CD4-positive, alpha-beta memory T cell (primary cell): ENCODE results near the gene TRAPPC10. TPM values are rescaled to one million over a fixed set of nuclear protein-coding genes. Genes with fewer than 3 reads are reported as not detected.
A peak's percentile ranks its signal among the peaks of the same experiment; 100 is the strongest.

ENCODE experiments used
- CTCF ChIA-PET: fragments of 350-600 bp; sonication (Branson Sonifier 250); formaldehyde crosslinking; loops from one replicate; lab custom pipeline; 2021; ENCODE audit warnings: inconsistent platforms; ENCODE audit not compliant: partially characterized antibody; lab: Charles Lee
- POLR2A ChIA-PET: fragments of 350-600 bp; sonication (Branson Sonifier 250); formaldehyde crosslinking; loops from one replicate; lab custom pipeline; 2021; ENCODE audit not compliant: partially characterized antibody; lab: Charles Lee
- DNase-seq, 5 donors: peaks; one replicate each; pipeline versions ENCODE4 v3.0.0 to v3.0.0-alpha.2; 2020 to 2022; ENCODE audit warnings: mixed read lengths in 1 of 5
- H3K27ac ChIP-seq: one replicate; pipeline ENCODE4 v1.7.0; 2013; ENCODE audit warnings: low read depth, low read length
- H3K27me3 ChIP-seq: 2 replicates; pipeline ENCODE4 v1.7.0; 2013; ENCODE audit warnings: mild to moderate bottlenecking, low read length, moderate library complexity; ENCODE audit not compliant: insufficient read depth
- H3K36me3 ChIP-seq: 2 replicates; pipeline ENCODE4 v1.7.0; 2013; ENCODE audit warnings: mild to moderate bottlenecking, low read length, moderate library complexity; ENCODE audit not compliant: insufficient read depth
- H3K4me1 ChIP-seq: 2 replicates; pipeline ENCODE4 v1.7.0; 2013; ENCODE audit warnings: mild to moderate bottlenecking, low read length, moderate library complexity; ENCODE audit not compliant: insufficient read depth
- H3K4me3 ChIP-seq, 2 donors: one replicate each; pipeline ENCODE4 v1.7.0; 2013; ENCODE audit warnings: low read length in 2 of 2, mild to moderate bottlenecking in 1 of 2
- H3K9me3 ChIP-seq, 2 donors: one replicate each; pipeline ENCODE4 v1.7.0; 2013; ENCODE audit warnings: low read length in 2 of 2, control low read depth in 1 of 2; ENCODE audit not compliant: control insufficient read depth in 1 of 2
- H3K27ac Mint-ChIP-seq, 7 donors: one replicate each; pipeline ENCODE4 v1.8.0; 2020 to 2021; ENCODE audit warnings: mixed read lengths in 7 of 7, mild to moderate bottlenecking in 6 of 7, inconsistent platforms in 3 of 7, moderate library complexity in 3 of 7
- H3K27me3 Mint-ChIP-seq, 2 donors: one replicate each; pipeline ENCODE4 v1.8.0; 2020 to 2021; ENCODE audit warnings: mixed read lengths in 2 of 2
- H3K36me3 Mint-ChIP-seq, 2 donors: one replicate each; pipeline ENCODE4 v1.8.0; 2020 to 2021; ENCODE audit warnings: mixed read lengths in 2 of 2, inconsistent platforms in 1 of 2, mild to moderate bottlenecking in 1 of 2
- H3K4me1 Mint-ChIP-seq, 4 donors: one replicate each; pipeline ENCODE4 v1.8.0; 2020 to 2021; ENCODE audit warnings: mixed read lengths in 4 of 4, mild to moderate bottlenecking in 1 of 4
- H3K4me3 Mint-ChIP-seq, 8 donors: one replicate each; pipeline ENCODE4 v1.8.0; 2020 to 2021; ENCODE audit warnings: mixed read lengths in 8 of 8, mild to moderate bottlenecking in 7 of 8, moderate library complexity in 6 of 8, inconsistent platforms in 3 of 8
- H3K9me3 Mint-ChIP-seq, 8 donors: one replicate each; pipeline ENCODE4 v1.8.0; 2020 to 2021; ENCODE audit warnings: mixed read lengths in 8 of 8, mild to moderate bottlenecking in 5 of 8, inconsistent platforms in 3 of 8, moderate library complexity in 1 of 8
- intact Hi-C: fragments of 100-400 bp; cut with micrococcal nuclease; formaldehyde crosslinking; loops from one replicate; pipeline ENCODE4 v1.15.1; 2023
- polyA plus RNA-seq, 2 donors: library from polyadenylated mRNA; unstranded; fragments of 300-500 nt; fragmentation: Illumina TruSeq; gene quantifications; one replicate each; pipeline ENCODE4 v1.2.3, GENCODE V29; 2021
- total RNA-seq, 2 experiments: library from RNA; stranded (reverse); gene quantifications; one replicate each; pipeline ENCODE4 v1.2.3, GENCODE V29; 2021

The TRAPPC10 gene
- total and polyA plus RNA-seq, 4 experiments from 2014 or later, result 17.7 to 95.5 (median 67.2) TPM

GRCh38 chr21:44005593-44005992, 6.5 kb upstream of the TRAPPC10 start:
- peaks cover 5 to 7% (median 6%) of the 10 kb centered on the region in 4 donors for H3K4me1 Mint-ChIP-seq
- intact Hi-C loops, result no loop called here
- Histone ChIP-seq H3K9me3 (no peaks in the 10 kb centered on the region), H3K4me1 (no peaks in the 10 kb centered on the region), H3K27ac (no peak overlapping the region), H3K4me3 (no peak overlapping the region), H3K36me3 (no peaks in the 10 kb centered on the region), H3K27me3 (no peaks in the 10 kb centered on the region)
- H3K9me3 Mint-ChIP-seq, result no peaks in the 10 kb centered on the region
- ChIA-PET POLR2A (no interaction called here), CTCF (no interaction called here)
- H3K27ac Mint-ChIP-seq, result no peak overlapping the region
- H3K4me3 Mint-ChIP-seq, result no peak overlapping the region
- H3K36me3 Mint-ChIP-seq, result no peaks in the 10 kb centered on the region
- no peak for DNase-seq
- H3K27me3 Mint-ChIP-seq, result no peaks in the 10 kb centered on the region

- H3K4me3 ChIP-seq, result no peak overlapping the region
- H3K27ac Mint-ChIP-seq, result peak overlapping the region in 3 of 7 donors; percentile 31 to 68 (median 63)
Measured at GRCh38 chr21:44006017-44006619, 6.0 kb upstream of the TRAPPC10 start.

GRCh38 chr21:44006656-44007055, 5.5 kb upstream of the TRAPPC10 start:
- H3K4me3 Mint-ChIP-seq, result no peak overlapping the region
- no peak overlapping the region for H3K27ac ChIP-seq
- peak overlapping the region in 2 of 7 donors; percentile 31 to 68 for H3K27ac Mint-ChIP-seq
- intact Hi-C loops, result no loop called here
- H3K4me1 ChIP-seq, result peaks cover 7% of the 10 kb centered on the region
- no peaks in the 10 kb centered on the region for H3K36me3 ChIP-seq
- ChIA-PET POLR2A (no interaction called here), CTCF (no interaction called here)
- H3K27me3 Mint-ChIP-seq, result no peaks in the 10 kb centered on the region
- no peaks in the 10 kb centered on the region for H3K9me3 ChIP-seq
- no peak overlapping the region for H3K4me3 ChIP-seq
- peaks cover 0 to 3% of the 10 kb centered on the region in 2 donors for H3K36me3 Mint-ChIP-seq
- H3K9me3 Mint-ChIP-seq, result no peaks in the 10 kb centered on the region
- no peak for DNase-seq
- H3K27me3 ChIP-seq, result no peaks in the 10 kb centered on the region
- peaks cover 11 to 15% (median 12%) of the 10 kb centered on the region in 4 donors for H3K4me1 Mint-ChIP-seq

More at GRCh38 chr21:44006017-44006619, 6.0 kb upstream of the TRAPPC10 start:
- H3K4me1 Mint-ChIP-seq, result peaks cover 8 to 10% (median 9%) of the 10 kb centered on the region in 4 donors
- Histone ChIP-seq H3K36me3 (no peaks in the 10 kb centered on the region), H3K4me1 (peaks cover 4% of the 10 kb centered on the region), H3K9me3 (no peaks in the 10 kb centered on the region), H3K27me3 (no peaks in the 10 kb centered on the region), H3K27ac (no peak overlapping the region)
- intact Hi-C loops, result no loop called here
- peaks cover 0 to under 1% of the 10 kb centered on the region in 2 donors for H3K36me3 Mint-ChIP-seq
- no peaks in the 10 kb centered on the region for H3K9me3 Mint-ChIP-seq
- no peak overlapping the region for H3K4me3 Mint-ChIP-seq
- no peak for DNase-seq
- no peaks in the 10 kb centered on the region for H3K27me3 Mint-ChIP-seq
- POLR2A ChIA-PET, result no interaction called here
- CTCF ChIA-PET, result no interaction called here

GRCh38 chr21:44010429-44010828, 1.7 kb upstream of the TRAPPC10 start:
- Mint-ChIP-seq H3K9me3 (no peaks in the 10 kb centered on the region), H3K36me3 (peaks cover 0 to 20% of the 10 kb centered on the region in 2 donors), H3K4me3 (peak overlapping the region in 6 of 8 donors; percentile 24 to 91 (median 50)), H3K27me3 (no peaks in the 10 kb centered on the region), H3K4me1 (peaks cover 29 to 41% (median 34%) of the 10 kb centered on the region in 4 donors), H3K27ac (peak overlapping the region in 5 of 7 donors; percentile 24 to 94 (median 77))
- POLR2A ChIA-PET, result interaction anchor here (1.3 to 5.7 kb wide), 4 partner anchors 10 to 79 kb away, joined by 3 to 63 read pairs (median 8); no protein-coding TSS in a partner anchor
- no peaks in the 10 kb centered on the region for H3K36me3 ChIP-seq
- H3K4me1 ChIP-seq, result peaks cover 31% of the 10 kb centered on the region
- intact Hi-C loops, result loop anchor here (5.0 kb wide), 1 partner anchor 57 kb away; no protein-coding TSS in a partner anchor
- H3K27me3 ChIP-seq, result no peaks in the 10 kb centered on the region
- CTCF ChIA-PET, result no interaction called here
- no peak overlapping the region for H3K4me3 ChIP-seq
- no peak for DNase-seq
- no peak overlapping the region for H3K27ac ChIP-seq
- no peaks in the 10 kb centered on the region for H3K9me3 ChIP-seq

GRCh38 chr21:44011123-44011522, 986 bp upstream of the TRAPPC10 start:
- CTCF ChIA-PET, result no interaction called here
- Mint-ChIP-seq H3K27ac (peak overlapping the region; percentile 89 to 96 (median 92)), H3K9me3 (no peaks in the 10 kb centered on the region), H3K27me3 (no peaks in the 10 kb centered on the region), H3K4me1 (peaks cover 31 to 47% (median 39%) of the 10 kb centered on the region in 4 donors), H3K36me3 (peaks cover 0 to 20% of the 10 kb centered on the region in 2 donors), H3K4me3 (peak overlapping the region; percentile 87 to 91 (median 89))
- no peak for DNase-seq
- Histone ChIP-seq H3K27me3 (no peaks in the 10 kb centered on the region), H3K27ac (peak overlapping the region; percentile 77), H3K36me3 (no peaks in the 10 kb centered on the region), H3K4me1 (peaks cover 37% of the 10 kb centered on the region), H3K4me3 (peak overlapping the region in 1 of 2 donors; percentile 67), H3K9me3 (no peaks in the 10 kb centered on the region)
- intact Hi-C loops, result loop anchor here (5.0 kb wide), 1 partner anchor 56 kb away; no protein-coding TSS in a partner anchor
- POLR2A ChIA-PET, result interaction anchor here (1.3 to 5.7 kb wide), 6 partner anchors 9 to 78 kb away, joined by 3 to 63 read pairs (median 3); no protein-coding TSS in a partner anchor

- ChIA-PET POLR2A (interaction anchor here (0.9 to 5.7 kb wide), 16 partner anchors 8 to 905 kb away, joined by 3 to 63 read pairs (median 3); no protein-coding TSS in a partner anchor), CTCF (interaction anchor here (1.0 to 1.5 kb wide), 3 partner anchors 36 to 71 kb away, joined by 3 to 6 read pairs (median 6); no protein-coding TSS in a partner anchor)
- peak overlapping the region; percentile 44 to 82 for H3K4me3 ChIP-seq
- H3K27me3 Mint-ChIP-seq, result no peaks in the 10 kb centered on the region
- H3K4me1 Mint-ChIP-seq, result peaks cover 40 to 63% (median 51%) of the 10 kb centered on the region in 4 donors
- no peaks in the 10 kb centered on the region for H3K27me3 ChIP-seq
- H3K9me3 Mint-ChIP-seq, result no peaks in the 10 kb centered on the region
- no peaks in the 10 kb centered on the region for H3K36me3 ChIP-seq
- intact Hi-C loops, result loop anchor here (1.0 to 5.0 kb wide), 5 partner anchors 14 to 284 kb away; partner anchors contain the start of gene RRP1
- H3K27ac Mint-ChIP-seq, result peak overlapping the region; percentile 89 to 98 (median 92)
- H3K9me3 ChIP-seq, result no peaks in the 10 kb centered on the region
- peaks cover 0 to 22% of the 10 kb centered on the region in 2 donors for H3K36me3 Mint-ChIP-seq
- peak overlapping the region; percentile 77 for H3K27ac ChIP-seq
- peak; percentile 73 to 82 (median 75) for DNase-seq
- H3K4me1 ChIP-seq, result peaks cover 53% of the 10 kb centered on the region
- H3K4me3 Mint-ChIP-seq, result peak overlapping the region; percentile 89 to 97 (median 94)
Measured at GRCh38 chr21:44012474-44013379, 618 bp downstream of the TRAPPC10 start.
